HEK293T (cell line): ENCODE measurements around the gene FAAP20.

Experiments
- CTBP1 ChIP-seq: fragments of 450-650 bp; IDR thresholded peaks from 2 replicates; pipeline ENCODE4 v1.6.1; 2016; ENCODE audit warnings: borderline replicate concordance
- ELF4 ChIP-seq: fragments of 450-650 bp; IDR thresholded peaks from 2 replicates; pipeline ENCODE4 v1.6.1; 2017; ENCODE audit warnings: antibody characterized with exemption
- FOXM1 ChIP-seq: fragments of 450-650 bp; IDR thresholded peaks from 2 replicates; pipeline ENCODE4 v1.6.1; 2017; ENCODE audit warnings: mild to moderate bottlenecking, borderline replicate concordance
- HDGF ChIP-seq: fragments of 450-650 bp; IDR thresholded peaks from 2 replicates; pipeline ENCODE4 v1.6.1; 2017; ENCODE audit warnings: antibody characterized with exemption, borderline replicate concordance
- L3MBTL2 ChIP-seq: fragments of 450-650 bp; conservative IDR thresholded peaks from 2 replicates; pipeline ENCODE4 v1.6.1; 2016; ENCODE audit warnings: mild to moderate bottlenecking
- LEF1 ChIP-seq: fragments of 450-650 bp; IDR thresholded peaks from 2 replicates; pipeline ENCODE4 v1.6.1; 2017; ENCODE audit warnings: mild to moderate bottlenecking, borderline replicate concordance
- NFRKB ChIP-seq: fragments of 450-650 bp; IDR thresholded peaks from 2 replicates; pipeline ENCODE4 v1.6.1; 2016; ENCODE audit warnings: mild to moderate bottlenecking, moderate library complexity
- SP1 ChIP-seq: fragments of 450-650 bp; IDR thresholded peaks from 2 replicates; pipeline ENCODE4 v1.6.1; 2017
- SUZ12 ChIP-seq: fragments of 450-650 bp; IDR thresholded peaks from 2 replicates; pipeline ENCODE4 v1.6.1; 2016; ENCODE audit warnings: mild to moderate bottlenecking
- TARDBP ChIP-seq: fragments of 450-650 bp; IDR thresholded peaks from 2 replicates; pipeline ENCODE4 v1.6.1; 2016
- ZNF384 ChIP-seq: fragments of 450-650 bp; IDR thresholded peaks from 2 replicates; pipeline ENCODE4 v1.6.1; 2016

DNA sequence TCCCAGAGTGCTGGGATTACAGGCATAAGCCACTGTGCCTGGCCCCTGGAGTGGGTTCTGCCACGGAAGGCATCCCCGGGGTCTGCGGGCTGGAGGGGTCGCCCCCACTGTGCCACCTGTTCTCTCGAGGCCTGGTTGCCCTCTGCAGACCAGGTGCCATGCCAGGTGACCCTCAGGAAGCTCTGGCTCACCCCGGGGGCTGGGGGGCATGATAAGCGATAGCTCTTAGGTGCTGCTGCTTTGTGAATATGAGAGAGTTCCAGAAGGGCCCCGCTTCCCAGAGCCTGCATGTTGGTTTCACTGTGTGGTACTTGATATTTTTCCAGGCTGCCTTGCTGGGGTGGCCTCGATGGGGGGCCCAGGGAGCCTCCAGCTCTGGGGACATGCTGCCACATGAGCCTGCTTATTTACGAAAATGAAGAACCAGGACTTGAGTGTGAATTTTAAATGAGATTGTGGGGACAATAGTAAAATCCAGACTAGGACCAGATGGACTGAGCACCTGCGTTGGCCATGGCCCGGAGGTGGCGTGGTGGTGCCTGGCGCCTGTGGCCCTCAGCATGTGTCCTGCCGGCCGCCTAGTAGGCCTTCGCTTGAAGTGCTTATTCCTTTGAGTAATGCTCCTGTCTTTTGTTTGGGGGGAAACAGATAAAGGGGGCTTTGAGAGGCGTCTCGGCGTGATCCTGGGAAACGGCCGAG lies 40.9 kb upstream of the FAAP20 start:
- no peak for TF ChIP-seq CTBP1
- no peak for TF ChIP-seq NFRKB
- no peak for TF ChIP-seq FOXM1
- no peak for TF ChIP-seq ELF4
- TF ChIP-seq ZNF384: no peak
- no peak for TF ChIP-seq SP1
- no peak for TF ChIP-seq L3MBTL2
- TF ChIP-seq TARDBP: no peak
- TF ChIP-seq HDGF: no peak
- no peak for TF ChIP-seq SUZ12
- no peak for TF ChIP-seq LEF1
